ENCODE results near the gene SRP54. TPM values are rescaled to one million over a fixed set of nuclear protein-coding genes. Genes with fewer than 3 reads are reported as not detected.
"Not testable (repeated sequence)": the region's sequence is repeated elsewhere in the genome, so short reads cannot be mapped to it uniquely, and the experiment has no call there.

Gene SRP54
- total RNA-seq, 1 experiment from 2014 or later: 57.0 TPM

- ChIA-PET CTCF (no interaction called here), POLR2A (no interaction called here)
- no peak for TF ChIP-seq ZNF416 (CRISPR knock-in tag; IDR thresholded peaks at IDR 0.05)
- no peak for TF ChIP-seq NFE2L1 (CRISPR knock-in tag; IDR thresholded peaks at IDR 0.05)
- no peak for TF ChIP-seq CREB1 (CRISPR knock-in tag; IDR thresholded peaks at IDR 0.05)
- no peak for TF ChIP-seq JAZF1 (CRISPR knock-in tag; IDR thresholded peaks at IDR 0.05)
- TF ChIP-seq, protein P1, sequence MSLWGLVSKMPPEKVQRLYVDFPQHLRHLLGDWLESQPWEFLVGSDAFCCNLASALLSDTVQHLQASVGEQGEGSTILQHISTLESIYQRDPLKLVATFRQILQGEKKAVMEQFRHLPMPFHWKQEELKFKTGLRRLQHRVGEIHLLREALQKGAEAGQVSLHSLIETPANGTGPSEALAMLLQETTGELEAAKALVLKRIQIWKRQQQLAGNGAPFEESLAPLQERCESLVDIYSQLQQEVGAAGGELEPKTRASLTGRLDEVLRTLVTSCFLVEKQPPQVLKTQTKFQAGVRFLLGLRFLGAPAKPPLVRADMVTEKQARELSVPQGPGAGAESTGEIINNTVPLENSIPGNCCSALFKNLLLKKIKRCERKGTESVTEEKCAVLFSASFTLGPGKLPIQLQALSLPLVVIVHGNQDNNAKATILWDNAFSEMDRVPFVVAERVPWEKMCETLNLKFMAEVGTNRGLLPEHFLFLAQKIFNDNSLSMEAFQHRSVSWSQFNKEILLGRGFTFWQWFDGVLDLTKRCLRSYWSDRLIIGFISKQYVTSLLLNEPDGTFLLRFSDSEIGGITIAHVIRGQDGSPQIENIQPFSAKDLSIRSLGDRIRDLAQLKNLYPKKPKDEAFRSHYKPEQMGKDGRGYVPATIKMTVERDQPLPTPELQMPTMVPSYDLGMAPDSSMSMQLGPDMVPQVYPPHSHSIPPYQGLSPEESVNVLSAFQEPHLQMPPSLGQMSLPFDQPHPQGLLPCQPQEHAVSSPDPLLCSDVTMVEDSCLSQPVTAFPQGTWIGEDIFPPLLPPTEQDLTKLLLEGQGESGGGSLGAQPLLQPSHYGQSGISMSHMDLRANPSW (CRISPR knock-in tag; conservative IDR thresholded peaks at IDR 0.05; ENCODE audit: low read depth): no peak
- TF ChIP-seq ERG (CRISPR knock-in tag; IDR thresholded peaks at IDR 0.05): no peak
- TF ChIP-seq, protein P2, sequence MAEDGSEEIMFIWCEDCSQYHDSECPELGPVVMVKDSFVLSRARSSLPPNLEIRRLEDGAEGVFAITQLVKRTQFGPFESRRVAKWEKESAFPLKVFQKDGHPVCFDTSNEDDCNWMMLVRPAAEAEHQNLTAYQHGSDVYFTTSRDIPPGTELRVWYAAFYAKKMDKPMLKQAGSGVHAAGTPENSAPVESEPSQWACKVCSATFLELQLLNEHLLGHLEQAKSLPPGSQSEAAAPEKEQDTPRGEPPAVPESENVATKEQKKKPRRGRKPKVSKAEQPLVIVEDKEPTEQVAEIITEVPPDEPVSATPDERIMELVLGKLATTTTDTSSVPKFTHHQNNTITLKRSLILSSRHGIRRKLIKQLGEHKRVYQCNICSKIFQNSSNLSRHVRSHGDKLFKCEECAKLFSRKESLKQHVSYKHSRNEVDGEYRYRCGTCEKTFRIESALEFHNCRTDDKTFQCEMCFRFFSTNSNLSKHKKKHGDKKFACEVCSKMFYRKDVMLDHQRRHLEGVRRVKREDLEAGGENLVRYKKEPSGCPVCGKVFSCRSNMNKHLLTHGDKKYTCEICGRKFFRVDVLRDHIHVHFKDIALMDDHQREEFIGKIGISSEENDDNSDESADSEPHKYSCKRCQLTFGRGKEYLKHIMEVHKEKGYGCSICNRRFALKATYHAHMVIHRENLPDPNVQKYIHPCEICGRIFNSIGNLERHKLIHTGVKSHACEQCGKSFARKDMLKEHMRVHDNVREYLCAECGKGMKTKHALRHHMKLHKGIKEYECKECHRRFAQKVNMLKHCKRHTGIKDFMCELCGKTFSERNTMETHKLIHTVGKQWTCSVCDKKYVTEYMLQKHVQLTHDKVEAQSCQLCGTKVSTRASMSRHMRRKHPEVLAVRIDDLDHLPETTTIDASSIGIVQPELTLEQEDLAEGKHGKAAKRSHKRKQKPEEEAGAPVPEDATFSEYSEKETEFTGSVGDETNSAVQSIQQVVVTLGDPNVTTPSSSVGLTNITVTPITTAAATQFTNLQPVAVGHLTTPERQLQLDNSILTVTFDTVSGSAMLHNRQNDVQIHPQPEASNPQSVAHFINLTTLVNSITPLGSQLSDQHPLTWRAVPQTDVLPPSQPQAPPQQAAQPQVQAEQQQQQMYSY (CRISPR knock-in tag; IDR thresholded peaks at IDR 0.05): no peak
- TF ChIP-seq E2F1 (CRISPR knock-in tag; IDR thresholded peaks at IDR 0.05): no peak
- TF ChIP-seq AR (CRISPR knock-in tag; IDR thresholded peaks at IDR 0.05): no peak
- TF ChIP-seq CREM (CRISPR knock-in tag; IDR thresholded peaks at IDR 0.05): no peak
- no peak for TF ChIP-seq TEAD4 (CRISPR knock-in tag; IDR thresholded peaks at IDR 0.05)
- TF ChIP-seq SMAD3 (CRISPR knock-in tag; IDR thresholded peaks at IDR 0.05; ENCODE audit: borderline replicate concordance): no peak
- no peak for TF ChIP-seq ZNF121 (CRISPR knock-in tag; IDR thresholded peaks at IDR 0.05)
- TF ChIP-seq, protein P3, sequence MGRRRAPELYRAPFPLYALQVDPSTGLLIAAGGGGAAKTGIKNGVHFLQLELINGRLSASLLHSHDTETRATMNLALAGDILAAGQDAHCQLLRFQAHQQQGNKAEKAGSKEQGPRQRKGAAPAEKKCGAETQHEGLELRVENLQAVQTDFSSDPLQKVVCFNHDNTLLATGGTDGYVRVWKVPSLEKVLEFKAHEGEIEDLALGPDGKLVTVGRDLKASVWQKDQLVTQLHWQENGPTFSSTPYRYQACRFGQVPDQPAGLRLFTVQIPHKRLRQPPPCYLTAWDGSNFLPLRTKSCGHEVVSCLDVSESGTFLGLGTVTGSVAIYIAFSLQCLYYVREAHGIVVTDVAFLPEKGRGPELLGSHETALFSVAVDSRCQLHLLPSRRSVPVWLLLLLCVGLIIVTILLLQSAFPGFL (CRISPR knock-in tag; IDR thresholded peaks at IDR 0.05; ENCODE audit: borderline replicate concordance): no peak
- TF ChIP-seq ZSCAN18 (CRISPR knock-in tag; IDR thresholded peaks at IDR 0.05): no peak
- no peak for TF ChIP-seq FOXK1 (CRISPR knock-in tag; IDR thresholded peaks at IDR 0.05)
- DNase-seq (ENCODE audit: low spot score) (no peak), ATAC-seq (no peak)
- Mint-ChIP-seq H3K27ac (no peak overlapping the region), H3K4me3 (no peak overlapping the region), H3K27me3 (ENCODE audit: low read depth) (no peaks in the 10 kb centered on the region), H3K36me3 (peaks cover 12% of the 10 kb centered on the region), H3K4me1 (peaks cover 6% of the 10 kb centered on the region), H3K9me3 (no peaks in the 10 kb centered on the region)
Observed at GRCh38 chr14:35052637-35053036, 69.8 kb downstream of the SRP54 start.

- CTCF ChIA-PET: interaction anchor here (0.9 kb wide), 1 partner anchor 15 kb away, joined by 7 read pairs; the partner anchor contains the start of gene FAM177A1
- H3K27me3 Mint-ChIP-seq (ENCODE audit: low read depth); H3K9me3 Mint-ChIP-seq: not testable (repeated sequence)
- Mint-ChIP-seq H3K27ac (peak overlapping the region; percentile 83), H3K4me1 (peaks cover 20% of the 10 kb centered on the region), H3K4me3 (peak overlapping the region; percentile 41), H3K36me3 (peaks cover 16% of the 10 kb centered on the region)
- POLR2A ChIA-PET: interaction anchor here (0.6 to 1.6 kb wide), 2 partner anchors 15 to 58 kb away, joined by 4 to 6 read pairs; partner anchors contain the start of gene FAM177A1
- DNase-seq (ENCODE audit: low spot score): peak; percentile 52
- peak; percentile 98 for ATAC-seq
Observed at GRCh38 chr14:35061113-35061791, 78.5 kb downstream of the SRP54 start.

GRCh38 chr14:35065731-35066130 lies 82.9 kb downstream of the SRP54 start:
- H3K4me3 Mint-ChIP-seq; H3K9me3 Mint-ChIP-seq; H3K27ac Mint-ChIP-seq; DNase-seq (ENCODE audit: low spot score); H3K27me3 Mint-ChIP-seq (ENCODE audit: low read depth); CTCF ChIA-PET; ATAC-seq: not testable (repeated sequence)
- Mint-ChIP-seq H3K36me3 (peaks cover 26% of the 10 kb centered on the region), H3K4me1 (peaks cover 16% of the 10 kb centered on the region)
- POLR2A ChIA-PET: interaction anchor here (0.6 kb wide), 2 partner anchors 12 to 31 kb away, joined by 3 to 7 read pairs; no protein-coding TSS in a partner anchor
